Muscle layer of colon (tissue), 2 donors: ENCODE data around the gene RAET1G.
"Not testable (repeated sequence)": the region's sequence is repeated elsewhere in the genome, so short reads cannot be mapped to it uniquely, and the experiment has no call there.

ENCODE experiments used
- H3K27ac ChIP-seq: one replicate; pipeline ENCODE4 v1.7.0; 2013; ENCODE audit warnings: low read depth, mild to moderate bottlenecking, low read length, moderate library complexity
- H3K27me3 ChIP-seq, 2 donors: one replicate each; pipeline ENCODE4 v1.7.0; 2013; ENCODE audit warnings: low read length in 2 of 2, mild to moderate bottlenecking in 2 of 2; ENCODE audit not compliant: insufficient read depth in 2 of 2, control insufficient read depth in 1 of 2
- H3K36me3 ChIP-seq: one replicate; pipeline ENCODE4 v1.7.0; 2013; ENCODE audit warnings: mild to moderate bottlenecking, low read length; ENCODE audit not compliant: insufficient read depth
- H3K4me1 ChIP-seq: one replicate; pipeline ENCODE4 v1.7.0; 2013; ENCODE audit warnings: mild to moderate bottlenecking, low read length; ENCODE audit not compliant: insufficient read depth
- H3K4me3 ChIP-seq, 2 donors: one replicate each; pipeline ENCODE4 v1.7.0; 2013; ENCODE audit warnings: low read length in 2 of 2, low read depth in 1 of 2, mild to moderate bottlenecking in 1 of 2, moderate library complexity in 1 of 2
- H3K9ac ChIP-seq: one replicate; pipeline ENCODE4 v1.7.0; 2013; ENCODE audit warnings: low read length
- H3K9me3 ChIP-seq: one replicate; pipeline ENCODE4 v1.7.0; 2013; ENCODE audit warnings: mild to moderate bottlenecking, low read length
- donor health status: abdominal sarcoma.
- donor health status: Adenocarcinoma of cecum.

Gene RAET1G

DNA sequence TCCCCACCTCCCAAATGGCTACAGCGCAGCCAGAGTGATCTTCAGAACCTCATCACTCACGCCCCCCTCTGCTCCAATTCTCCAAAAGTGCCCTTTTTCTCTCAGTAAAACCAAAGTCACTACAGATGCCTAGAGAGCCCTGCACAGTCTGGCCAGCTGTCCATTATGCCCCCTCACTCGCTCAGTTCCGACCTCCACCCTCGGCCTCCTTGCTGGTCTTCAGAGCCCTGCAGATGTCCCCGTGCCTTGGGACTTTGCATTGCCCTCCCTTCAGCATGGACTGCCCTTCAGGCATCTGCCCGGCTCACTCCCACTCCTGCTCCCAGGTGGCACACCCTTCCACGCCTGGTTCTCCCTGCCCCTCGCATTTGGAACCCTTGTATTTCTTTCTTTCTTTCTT, 24.0 kb downstream of the RAET1G start:
- Histone ChIP-seq H3K27ac (no peak overlapping the region), H3K36me3 (no peaks in the 10 kb centered on the region), H3K4me1 (peaks cover 24% of the 10 kb centered on the region), H3K4me3 (no peak overlapping the region), H3K27me3 (no peaks in the 10 kb centered on the region), H3K9ac (no peak overlapping the region), H3K9me3 (no peaks in the 10 kb centered on the region)

DNA sequence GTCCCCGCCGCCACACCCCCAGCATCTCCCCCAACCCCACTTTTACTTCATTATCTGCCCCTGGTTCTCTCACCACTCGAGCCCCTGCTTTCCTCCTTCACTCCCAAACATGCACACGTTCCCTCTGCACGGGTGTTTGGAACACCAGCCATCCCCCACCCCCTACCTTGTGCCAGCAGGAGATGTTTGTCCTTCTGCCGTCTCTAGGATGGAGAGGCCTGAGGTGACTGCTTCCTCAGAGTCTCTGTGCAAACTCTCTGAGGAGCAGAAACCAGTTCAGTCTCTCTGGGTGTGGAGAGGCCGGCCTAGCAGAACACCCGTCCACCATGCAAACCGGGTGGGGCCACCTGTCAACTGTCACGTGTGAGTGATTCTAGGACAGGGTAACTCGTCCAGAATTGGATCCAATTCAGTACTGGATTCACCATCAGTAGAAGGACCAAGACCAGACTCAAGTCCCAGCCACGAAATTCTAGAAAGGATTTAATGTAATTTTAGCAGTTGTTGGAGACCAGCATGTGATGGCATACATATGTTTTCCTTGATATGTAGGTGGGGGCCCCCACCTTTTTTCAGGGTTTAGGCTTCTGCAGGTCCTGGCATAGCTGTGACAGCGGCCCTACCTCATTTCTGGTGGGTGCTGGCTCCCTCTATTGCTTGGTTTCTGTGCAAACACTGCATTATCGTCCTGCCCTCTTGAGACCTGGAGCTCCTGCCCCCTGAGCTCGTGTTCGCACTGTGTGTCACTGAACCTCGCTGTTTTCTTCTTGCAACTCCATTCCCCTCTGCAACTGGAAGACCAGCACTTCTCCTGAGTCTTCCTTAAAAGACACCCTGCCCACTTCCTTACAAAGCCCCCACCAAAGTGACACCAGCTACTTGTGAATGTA, 24.8 kb downstream of the RAET1G start, which contains the start of gene RAET1E:
Gene RAET1E (minus strand): TSS at position 259 of the 890 bp plus-strand sequence. CDS start 7,212 bp downstream, outside the sequence.
- Histone ChIP-seq H3K27me3 (no peaks in the 10 kb centered on the region), H3K9ac (no peak within 1 kb of the TSS), H3K27ac (no peak within 1 kb of the TSS), H3K4me1 (peaks cover 24% of the 10 kb centered on the region), H3K36me3 (no peaks in the 10 kb centered on the region), H3K4me3 (peak within 1 kb of the TSS in 1 of 2 donors; percentile 22), H3K9me3 (no peaks in the 10 kb centered on the region)

DNA sequence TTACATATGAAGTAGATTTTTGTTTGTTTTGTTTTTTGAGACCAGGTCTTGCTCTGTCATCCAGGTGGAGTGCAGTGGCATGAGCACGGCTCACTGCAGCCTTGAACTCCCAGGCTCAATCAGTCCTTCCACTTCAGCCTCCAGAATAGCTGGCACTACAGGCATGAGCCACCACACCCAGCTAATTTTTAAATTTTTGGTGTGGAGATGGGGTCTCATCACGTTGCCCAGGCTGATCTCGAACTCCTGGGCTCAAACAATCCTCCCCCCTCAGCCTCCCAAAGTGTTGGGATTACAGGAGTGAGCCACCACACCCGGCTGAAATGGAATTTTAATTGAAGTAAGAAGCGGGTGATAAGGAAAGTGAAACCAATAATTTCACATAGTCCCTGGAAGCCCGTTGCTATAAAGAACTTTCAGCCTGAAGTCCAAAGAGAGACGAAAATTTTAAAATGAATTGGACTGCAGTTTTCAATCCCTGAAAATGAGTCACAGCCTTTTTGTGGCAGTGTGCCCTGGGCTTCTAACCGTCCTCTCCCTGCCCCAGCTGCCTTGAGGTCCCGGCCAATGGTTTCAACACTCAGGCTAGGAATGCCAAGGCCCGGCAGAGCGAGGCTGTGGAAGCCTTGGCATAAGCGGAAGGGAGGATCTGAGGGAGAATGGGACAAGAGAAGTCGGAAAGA, 25.8 kb downstream of the RAET1G start:
- no peaks in the 10 kb centered on the region for H3K9me3 ChIP-seq
- H3K36me3 ChIP-seq = no peaks in the 10 kb centered on the region
- no peak overlapping the region for H3K9ac ChIP-seq
- peaks cover 24% of the 10 kb centered on the region for H3K4me1 ChIP-seq
- H3K4me3 ChIP-seq = peak overlapping the region in 1 of 2 donors; percentile 22
- H3K27me3 ChIP-seq = no peaks in the 10 kb centered on the region
- no peak overlapping the region for H3K27ac ChIP-seq

DNA sequence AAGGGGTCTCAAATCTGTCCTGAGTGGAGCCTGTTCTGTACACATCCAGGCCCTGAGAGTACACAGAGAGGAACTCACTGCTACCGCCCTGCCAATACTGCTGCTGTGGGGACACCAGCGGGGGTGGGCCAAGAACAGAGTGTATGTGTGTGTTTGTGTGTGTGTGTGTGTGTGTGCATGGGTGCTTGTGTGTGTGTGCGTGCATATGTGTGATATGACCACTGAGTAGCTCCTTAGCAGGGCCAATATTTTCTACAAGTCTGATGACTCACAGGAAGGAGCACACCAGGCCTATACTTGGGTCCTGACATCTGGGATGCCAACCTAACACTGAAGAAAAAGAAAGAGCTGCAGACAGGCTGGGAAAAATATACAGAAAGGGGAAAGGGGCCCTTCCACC, 26.4 kb downstream of the RAET1G start:
- H3K9ac ChIP-seq = no peak overlapping the region
- no peaks in the 10 kb centered on the region for H3K36me3 ChIP-seq
- peak overlapping the region in 1 of 2 donors; percentile 22 for H3K4me3 ChIP-seq
- no peak overlapping the region for H3K27ac ChIP-seq
- peaks cover 24% of the 10 kb centered on the region for H3K4me1 ChIP-seq
- H3K27me3 ChIP-seq = no peaks in the 10 kb centered on the region
- H3K9me3 ChIP-seq = no peaks in the 10 kb centered on the region

DNA sequence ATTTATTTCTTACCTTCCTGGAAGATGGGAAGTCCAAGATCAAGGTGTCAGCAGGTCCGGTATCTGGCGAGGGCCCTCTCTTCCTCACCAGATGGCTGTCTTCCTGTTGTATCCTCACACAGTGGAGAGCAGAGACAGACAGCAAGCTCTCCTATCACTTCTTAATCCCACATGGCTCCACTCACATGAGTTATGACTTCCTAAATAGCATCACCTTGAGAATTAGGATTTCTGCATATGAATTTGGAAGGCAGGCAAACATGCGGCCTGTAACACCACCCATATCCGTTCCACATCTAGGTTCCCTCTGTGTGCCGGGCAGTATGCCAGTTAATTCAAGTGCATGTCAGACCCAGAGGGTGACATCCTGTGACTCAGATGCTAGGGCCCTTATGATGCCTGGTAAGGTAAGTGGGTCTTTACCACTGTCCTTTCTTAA, 27.1 kb downstream of the RAET1G start:
- Histone ChIP-seq H3K4me3 (no peak overlapping the region), H3K36me3 (no peaks in the 10 kb centered on the region), H3K27ac (no peak overlapping the region), H3K27me3 (no peaks in the 10 kb centered on the region), H3K4me1 (peaks cover 24% of the 10 kb centered on the region), H3K9ac (no peak overlapping the region), H3K9me3 (no peaks in the 10 kb centered on the region)

DNA sequence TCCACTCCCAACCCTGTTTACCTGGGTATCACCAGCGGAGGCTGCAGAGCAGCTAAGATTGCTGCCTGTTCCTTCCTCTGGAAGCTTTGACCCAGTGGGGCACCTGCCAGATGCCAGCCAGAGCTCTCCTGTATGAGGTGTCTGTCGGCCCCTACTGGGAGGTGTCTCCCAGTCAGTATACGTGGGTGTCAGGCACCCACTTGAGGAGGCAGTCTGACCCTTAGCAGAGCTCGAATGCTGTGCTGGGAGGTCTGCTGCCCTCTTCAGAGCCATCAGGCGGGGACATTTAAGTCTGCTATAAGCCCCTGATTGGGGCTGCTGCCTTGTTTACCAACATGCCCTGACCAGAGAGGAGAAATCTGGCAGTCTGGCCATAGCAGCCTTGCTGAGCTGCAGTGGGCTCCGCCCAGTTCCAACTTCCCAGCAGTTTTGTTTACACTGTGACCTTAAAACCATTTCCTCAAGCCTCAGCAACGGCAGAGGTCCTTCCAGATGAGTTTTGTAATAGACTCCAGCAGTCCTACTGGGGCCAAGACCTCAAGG, 27.8 kb downstream of the RAET1G start:
- H3K4me3 ChIP-seq = no peak overlapping the region
- H3K27me3 ChIP-seq = no peaks in the 10 kb centered on the region
- no peak overlapping the region for H3K27ac ChIP-seq
- no peaks in the 10 kb centered on the region for H3K9me3 ChIP-seq
- H3K9ac ChIP-seq = no peak overlapping the region
- H3K4me1 ChIP-seq = peaks cover 24% of the 10 kb centered on the region
- H3K36me3 ChIP-seq = no peaks in the 10 kb centered on the region

DNA sequence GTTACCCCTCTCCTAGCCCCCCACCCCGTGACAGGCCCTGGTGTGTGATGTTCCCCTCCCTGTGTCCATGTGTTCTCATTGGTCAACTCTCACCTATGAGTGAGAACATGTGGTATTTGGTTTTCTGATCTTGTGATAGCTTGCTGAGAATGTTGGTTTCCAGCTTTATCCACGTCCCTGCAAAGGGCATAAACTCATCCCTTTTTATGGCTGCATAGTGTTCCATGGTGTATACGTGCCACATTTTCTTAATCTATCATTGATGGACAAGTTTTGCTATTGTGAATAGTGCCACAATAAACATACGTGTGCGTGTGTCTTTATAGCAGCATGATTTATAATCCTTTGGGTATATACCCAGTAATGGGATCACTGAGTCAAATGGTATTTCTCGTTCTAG, 31.1 kb downstream of the RAET1G start:
- not testable (repeated sequence) for H3K36me3 ChIP-seq, H3K27me3 ChIP-seq, H3K9ac ChIP-seq, H3K9me3 ChIP-seq, H3K27ac ChIP-seq, H3K4me3 ChIP-seq
- H3K4me1 ChIP-seq = peaks cover 21% of the 10 kb centered on the region

DNA sequence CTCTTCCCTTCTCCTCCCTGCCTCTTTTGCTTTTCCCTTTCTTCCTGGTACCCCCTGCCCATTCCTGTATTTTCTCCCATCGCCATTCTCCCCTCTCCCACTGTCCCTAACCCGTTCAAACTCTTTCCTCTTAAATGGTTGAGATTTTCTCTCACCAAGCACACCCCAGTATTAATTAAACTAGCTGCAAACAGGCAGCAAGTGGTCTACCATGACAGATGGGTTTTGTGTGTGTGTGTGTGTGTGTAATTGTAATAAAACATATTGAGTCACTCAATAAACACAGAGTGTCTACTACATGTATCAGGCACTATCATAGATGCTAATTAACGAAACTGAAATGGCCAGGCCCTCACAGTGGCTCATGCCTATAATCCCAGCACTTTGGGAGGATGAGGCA, 31.7 kb downstream of the RAET1G start:
- Histone ChIP-seq H3K36me3 (no peaks in the 10 kb centered on the region), H3K9me3 (no peaks in the 10 kb centered on the region), H3K27ac (no peak overlapping the region), H3K4me3 (no peak overlapping the region), H3K27me3 (no peaks in the 10 kb centered on the region), H3K4me1 (peaks cover 15% of the 10 kb centered on the region), H3K9ac (no peak overlapping the region)

DNA sequence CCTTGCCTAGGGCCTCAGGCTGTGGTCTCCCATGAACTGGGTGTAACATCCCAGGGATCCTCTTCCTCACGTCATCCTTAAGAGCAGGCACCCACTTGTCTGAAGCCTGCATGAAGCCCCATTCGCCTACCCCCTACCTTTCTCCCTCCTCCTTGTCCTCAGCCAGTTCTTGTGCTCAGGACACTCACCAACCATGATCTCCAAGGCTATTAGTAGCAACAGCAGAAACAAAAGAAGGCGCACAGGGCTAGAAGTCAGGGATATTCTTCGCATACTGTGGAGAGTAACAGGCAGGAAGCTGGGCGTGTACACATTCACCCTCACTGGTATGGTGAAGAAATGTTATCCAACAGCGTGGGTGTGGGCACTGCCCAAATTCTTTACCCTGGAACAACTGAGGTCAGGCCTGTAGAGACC, 32.3 kb downstream of the RAET1G start:
- Histone ChIP-seq H3K36me3 (no peaks in the 10 kb centered on the region), H3K27me3 (no peaks in the 10 kb centered on the region), H3K9ac (no peak overlapping the region), H3K27ac (no peak overlapping the region), H3K9me3 (no peaks in the 10 kb centered on the region), H3K4me1 (peaks cover 9% of the 10 kb centered on the region), H3K4me3 (no peak overlapping the region)

DNA sequence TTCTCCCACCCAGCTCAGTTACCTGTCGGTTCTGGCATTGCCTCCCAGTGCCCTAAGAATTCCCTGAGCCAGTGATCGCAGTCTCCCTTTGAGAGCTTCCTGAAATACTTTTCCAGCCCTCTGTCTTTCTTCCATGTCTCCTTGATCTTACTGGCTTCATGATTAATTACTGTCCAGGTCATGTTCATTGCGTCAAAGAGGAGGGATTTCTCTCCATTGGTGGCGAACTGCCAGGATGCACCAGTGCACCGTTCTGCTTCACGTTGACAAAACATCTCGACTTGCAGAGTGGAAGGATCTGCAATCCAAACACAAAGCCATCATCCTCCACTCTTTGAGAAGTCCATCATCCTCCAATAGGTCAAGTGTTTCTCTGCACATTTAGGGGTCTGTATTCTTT, 33.6 kb downstream of the RAET1G start:
- no peak overlapping the region for H3K27ac ChIP-seq
- no peak overlapping the region for H3K4me3 ChIP-seq
- H3K9ac ChIP-seq = no peak overlapping the region
- no peaks in the 10 kb centered on the region for H3K4me1 ChIP-seq
- no peaks in the 10 kb centered on the region for H3K36me3 ChIP-seq
- no peaks in the 10 kb centered on the region for H3K27me3 ChIP-seq
- H3K9me3 ChIP-seq = no peaks in the 10 kb centered on the region

DNA sequence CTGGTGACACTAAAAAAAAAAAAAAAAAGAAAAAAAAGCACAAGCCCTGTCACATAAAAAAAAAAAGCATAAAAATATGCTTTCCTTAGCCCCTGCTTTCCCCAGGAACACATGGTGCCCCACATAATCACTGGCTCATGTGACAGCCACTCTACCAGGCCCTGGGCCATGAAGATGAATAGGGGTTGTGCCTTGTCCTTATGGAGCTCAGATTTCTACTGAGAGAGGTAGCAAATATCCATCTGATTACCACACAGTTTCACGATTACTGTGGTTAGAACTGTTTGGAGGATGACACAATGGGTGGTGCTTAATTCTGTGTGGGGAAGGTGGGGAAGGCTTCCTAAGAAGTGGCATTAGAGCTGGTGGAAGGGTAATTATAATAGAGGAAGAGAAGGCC, 34.3 kb downstream of the RAET1G start:
- Histone ChIP-seq H3K4me3 (no peak overlapping the region), H3K27me3 (no peaks in the 10 kb centered on the region), H3K9ac (no peak overlapping the region), H3K27ac (no peak overlapping the region), H3K36me3 (no peaks in the 10 kb centered on the region), H3K4me1 (no peaks in the 10 kb centered on the region), H3K9me3 (no peaks in the 10 kb centered on the region)
